Right renal pelvis (tissue), 4 donors: ENCODE measurements around the gene EPHA8. TPM values are rescaled to one million over a fixed set of nuclear protein-coding genes. Genes with fewer than 3 reads are reported as not detected.
A peak's percentile ranks its signal among the peaks of the same experiment; 100 is the strongest.

Experiments used
- DNase-seq, 4 donors: peaks; one replicate each; pipeline ENCODE4 v3.0.0-alpha.2; 2013; ENCODE audit warnings: low read depth in 4 of 4, low spot score in 3 of 4, missing footprints in 1 of 4
- polyA plus RNA-seq, 4 donors: library from polyadenylated mRNA; unstranded; fragments of 120-200 nt; gene quantifications; one replicate each; pipeline ENCODE4 v1.2.1, GENCODE V29; 2013; ENCODE audit not compliant: insufficient read length in 4 of 4

The EPHA8 gene
- polyA plus RNA-seq, 4 donors = 1.2 to 3.3 (median 1.5) TPM

DNA sequence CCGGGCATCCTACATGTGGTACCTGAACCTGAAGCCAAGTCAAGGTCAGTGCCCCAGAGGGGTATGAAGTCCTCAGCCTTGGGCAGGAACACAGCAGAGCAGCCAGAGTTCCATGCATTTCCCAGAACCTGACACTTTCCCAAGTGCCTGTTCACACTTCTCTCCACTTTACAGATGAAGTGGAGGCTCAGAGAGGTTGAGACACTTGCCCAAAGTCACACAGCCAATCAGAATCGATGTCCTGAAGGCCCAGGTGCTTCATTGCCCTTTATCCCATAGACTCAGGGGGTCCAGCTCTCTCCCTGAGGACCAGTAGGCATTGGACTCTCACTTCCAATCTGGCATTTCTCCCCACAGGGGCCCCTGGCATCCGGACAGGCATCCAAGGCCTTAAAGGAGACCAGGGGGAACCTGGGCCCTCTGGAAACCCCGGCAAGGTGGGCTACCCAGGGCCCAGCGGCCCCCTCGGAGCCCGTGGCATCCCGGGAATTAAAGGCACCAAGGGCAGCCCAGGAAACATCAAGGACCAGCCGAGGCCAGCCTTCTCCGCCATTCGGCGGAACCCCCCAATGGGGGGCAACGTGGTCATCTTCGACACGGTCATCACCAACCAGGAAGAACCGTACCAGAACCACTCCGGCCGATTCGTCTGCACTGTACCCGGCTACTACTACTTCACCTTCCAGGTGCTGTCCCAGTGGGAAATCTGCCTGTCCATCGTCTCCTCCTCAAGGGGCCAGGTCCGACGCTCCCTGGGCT, 75.4 kb downstream of the EPHA8 start:
- no peak for DNase-seq

DNA sequence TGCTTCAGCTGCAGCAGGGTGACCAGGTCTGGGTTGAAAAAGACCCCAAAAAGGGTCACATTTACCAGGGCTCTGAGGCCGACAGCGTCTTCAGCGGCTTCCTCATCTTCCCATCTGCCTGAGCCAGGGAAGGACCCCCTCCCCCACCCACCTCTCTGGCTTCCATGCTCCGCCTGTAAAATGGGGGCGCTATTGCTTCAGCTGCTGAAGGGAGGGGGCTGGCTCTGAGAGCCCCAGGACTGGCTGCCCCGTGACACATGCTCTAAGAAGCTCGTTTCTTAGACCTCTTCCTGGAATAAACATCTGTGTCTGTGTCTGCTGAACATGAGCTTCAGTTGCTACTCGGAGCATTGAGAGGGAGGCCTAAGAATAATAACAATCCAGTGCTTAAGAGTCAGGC, 76.0 kb downstream of the EPHA8 start:
- DNase-seq = no peak

DNA sequence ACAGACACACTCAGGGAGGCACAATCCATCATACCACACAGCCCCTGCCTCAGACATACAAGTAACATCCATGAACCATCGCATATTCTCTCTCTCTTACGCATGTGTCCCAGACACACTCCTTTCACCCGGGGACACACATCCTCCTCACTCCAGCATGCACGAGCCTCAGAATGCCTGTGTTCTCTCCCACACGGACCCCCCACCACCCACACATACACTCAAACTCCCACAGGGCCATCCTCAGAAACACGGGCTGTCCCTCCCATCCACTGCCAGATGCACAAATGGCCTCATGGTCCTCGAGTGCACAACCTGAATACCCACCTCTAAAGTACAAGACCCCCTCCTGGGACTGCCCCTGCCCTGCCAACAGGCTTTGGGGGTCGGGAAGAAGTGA, 78.0 kb downstream of the EPHA8 start:
- DNase-seq = no peak

DNA sequence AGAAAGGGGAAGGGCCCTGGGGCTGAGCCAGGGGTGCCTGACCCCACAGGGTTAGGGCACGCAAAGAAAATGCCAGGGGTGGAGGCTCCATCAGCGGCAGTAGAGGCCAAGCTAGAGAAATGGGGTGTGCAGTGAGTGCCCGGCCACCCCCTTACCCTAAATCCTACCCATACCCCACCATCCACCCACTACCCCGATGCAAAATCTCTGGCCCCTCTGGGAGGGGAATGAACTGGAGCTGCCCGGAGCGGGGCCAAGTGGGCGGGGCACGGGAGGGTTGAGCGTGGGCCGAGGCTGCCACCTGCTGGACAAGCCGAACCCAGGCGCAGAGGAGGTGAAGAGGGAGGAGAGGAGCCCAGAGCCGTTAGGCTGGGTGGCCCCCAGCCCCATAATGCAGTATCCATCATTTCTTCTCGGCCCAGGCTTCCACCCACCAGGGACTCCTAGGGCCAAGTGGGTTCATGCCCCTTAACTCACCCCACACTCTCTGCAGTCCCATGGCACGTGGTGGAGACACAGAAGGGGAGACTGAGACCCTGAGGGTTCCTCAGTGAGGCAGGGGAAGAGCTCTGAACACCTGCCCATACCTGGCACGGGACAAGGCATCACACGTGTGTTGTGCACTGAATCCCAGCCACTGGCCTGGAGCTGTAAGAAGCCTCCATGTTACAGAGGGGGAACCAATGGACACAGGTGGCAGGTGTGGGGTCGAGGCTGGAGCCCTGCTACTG, 78.8 kb downstream of the EPHA8 start:
- peak in 3 of 4 donors; percentile 28 to 59 (median 33) for DNase-seq

DNA sequence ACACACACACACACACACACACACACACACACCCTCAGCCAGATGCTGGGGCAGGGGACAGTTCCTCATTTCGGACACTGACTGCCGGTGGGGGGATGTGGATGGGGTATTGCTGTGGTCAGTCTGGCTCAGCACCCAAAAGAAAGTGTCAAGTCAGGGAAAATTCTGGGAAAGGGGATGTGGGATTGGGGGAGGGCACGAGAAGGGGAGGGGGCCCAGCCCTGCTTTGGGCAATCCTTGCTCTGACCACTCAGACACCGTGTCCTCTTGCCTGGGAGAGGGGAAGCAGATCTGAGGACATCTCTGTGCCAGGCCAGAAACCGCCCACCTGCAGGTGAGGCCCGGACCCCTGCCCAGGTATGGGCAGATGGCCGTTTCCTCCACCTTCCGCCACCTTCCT, 80.1 kb downstream of the EPHA8 start, which contains the start of gene C1QC:
Gene C1QC, plus strand, starts transcription at position 253 of the 400 bp plus-strand sequence. CDS start 391 bp downstream, outside the sequence.
- no peak for DNase-seq

DNA sequence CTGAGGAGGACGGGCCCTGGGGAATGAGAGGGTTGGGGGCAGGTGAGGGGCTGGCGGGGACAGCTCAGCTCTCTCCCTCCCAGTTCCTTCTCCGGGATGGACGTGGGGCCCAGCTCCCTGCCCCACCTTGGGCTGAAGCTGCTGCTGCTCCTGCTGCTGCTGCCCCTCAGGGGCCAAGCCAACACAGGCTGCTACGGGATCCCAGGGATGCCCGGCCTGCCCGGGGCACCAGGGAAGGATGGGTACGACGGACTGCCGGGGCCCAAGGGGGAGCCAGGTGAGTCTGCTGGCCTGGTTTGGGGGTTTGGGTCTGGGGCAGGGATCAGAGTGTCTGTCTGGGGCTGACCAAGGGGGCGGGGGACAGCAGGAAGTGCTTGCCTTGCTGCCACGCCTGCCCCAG, 80.6 kb downstream of the EPHA8 start:
- no peak for DNase-seq

DNA sequence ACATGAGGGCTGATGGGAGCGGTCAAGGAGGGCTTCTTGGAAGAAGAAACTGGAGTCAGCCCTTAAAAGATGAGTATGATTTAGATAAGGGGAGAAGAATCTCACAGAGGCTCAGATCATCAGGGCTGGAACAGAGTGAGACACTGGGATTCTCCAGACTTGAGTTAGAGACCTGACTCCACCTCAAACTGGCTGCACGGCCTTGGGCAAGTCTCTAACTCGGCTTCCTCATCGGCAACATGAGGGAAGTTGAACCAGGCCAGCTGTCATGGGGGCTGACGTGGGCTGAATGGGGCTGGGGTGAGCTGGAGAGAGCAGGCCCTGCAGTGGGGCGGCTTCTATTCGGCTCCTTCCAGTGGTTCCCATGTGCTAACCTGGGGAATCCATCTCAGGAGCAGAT, 82.6 kb downstream of the EPHA8 start:
- no peak for DNase-seq

DNA sequence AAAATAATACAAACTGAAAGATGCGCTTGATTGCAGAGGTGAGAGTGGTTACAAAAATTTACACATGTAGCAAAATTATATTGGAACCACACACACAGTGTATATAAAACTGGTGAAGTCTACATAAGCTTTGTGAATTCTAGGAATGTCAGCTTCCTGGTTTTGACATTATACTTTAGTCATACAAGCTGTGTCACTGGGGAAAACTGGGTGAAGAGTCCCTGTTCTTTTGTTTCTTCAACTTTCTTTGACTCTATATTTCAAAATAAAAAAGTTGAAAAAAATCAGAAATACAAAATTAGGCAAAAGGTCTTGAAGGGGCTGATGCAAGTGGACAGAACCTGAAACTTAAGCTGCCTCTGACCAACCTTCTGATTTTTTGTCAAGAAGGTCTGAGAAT, 83.1 kb downstream of the EPHA8 start:
- DNase-seq = no peak

DNA sequence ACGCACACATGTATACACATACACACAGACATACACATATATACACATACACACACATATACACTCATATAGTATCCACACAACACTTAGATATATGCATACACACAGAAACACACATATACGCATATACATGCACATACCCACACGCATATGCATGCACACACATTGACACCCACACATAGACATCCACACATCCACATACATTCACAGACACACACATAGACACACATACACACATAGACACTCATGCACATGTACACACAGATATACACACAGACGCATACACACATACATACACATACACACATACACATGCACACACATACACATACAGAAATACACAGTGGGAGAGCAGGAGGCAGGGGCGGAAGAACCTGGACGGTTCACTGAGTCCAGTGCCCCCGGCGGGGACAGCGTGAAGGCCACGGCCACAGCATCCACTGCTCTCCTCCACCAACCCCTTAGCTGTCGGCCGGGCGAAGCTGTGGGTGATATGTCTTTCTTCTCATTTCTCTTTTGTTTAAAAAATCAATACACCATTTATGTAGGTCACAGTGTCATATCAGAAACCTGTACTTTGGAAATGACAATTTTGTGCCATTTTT, 86.9 kb downstream of the EPHA8 start:
- no peak for DNase-seq

DNA sequence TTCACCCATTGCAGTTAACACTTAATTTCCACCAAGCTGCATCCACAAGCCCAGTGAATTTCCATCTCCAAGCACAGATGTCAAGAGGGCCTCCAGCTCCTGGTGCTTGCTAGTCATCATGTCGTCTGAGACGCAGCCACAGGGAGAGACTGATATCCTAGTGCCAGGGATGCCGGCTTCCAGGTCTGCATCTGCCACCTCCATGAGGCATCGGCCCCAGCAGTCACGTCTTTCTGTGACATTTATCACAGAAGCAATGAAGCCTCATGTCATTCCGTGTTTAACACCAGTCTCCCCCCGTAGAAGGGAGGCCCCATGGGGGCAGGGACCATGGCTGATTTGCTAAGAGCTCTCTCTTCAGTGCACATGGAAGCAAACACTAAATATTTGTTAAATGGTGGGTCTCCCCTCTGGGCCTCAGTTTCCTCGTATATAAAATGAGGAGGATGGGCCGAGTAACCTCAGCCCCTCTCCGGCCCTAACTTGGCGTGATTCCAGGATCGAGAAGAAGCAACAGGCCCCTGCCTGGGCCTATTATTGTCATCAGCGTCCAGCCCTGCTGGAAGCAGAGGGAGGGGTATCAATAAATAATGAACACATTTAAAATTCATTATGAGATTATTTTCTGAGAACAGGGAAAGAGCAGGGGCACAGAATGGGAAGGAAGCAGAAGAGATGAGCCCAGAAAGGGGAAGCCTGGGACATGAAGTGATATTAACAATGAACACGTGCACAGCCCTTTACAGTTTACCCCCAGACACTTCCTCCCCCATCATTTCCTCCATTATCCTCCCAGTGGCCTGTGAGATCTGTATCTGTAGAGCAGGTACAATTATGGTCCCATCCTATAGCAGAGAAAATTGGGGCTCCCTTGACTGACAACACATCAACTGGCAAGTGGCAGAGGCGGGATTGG, 88.9 kb downstream of the EPHA8 start:
- no peak for DNase-seq

DNA sequence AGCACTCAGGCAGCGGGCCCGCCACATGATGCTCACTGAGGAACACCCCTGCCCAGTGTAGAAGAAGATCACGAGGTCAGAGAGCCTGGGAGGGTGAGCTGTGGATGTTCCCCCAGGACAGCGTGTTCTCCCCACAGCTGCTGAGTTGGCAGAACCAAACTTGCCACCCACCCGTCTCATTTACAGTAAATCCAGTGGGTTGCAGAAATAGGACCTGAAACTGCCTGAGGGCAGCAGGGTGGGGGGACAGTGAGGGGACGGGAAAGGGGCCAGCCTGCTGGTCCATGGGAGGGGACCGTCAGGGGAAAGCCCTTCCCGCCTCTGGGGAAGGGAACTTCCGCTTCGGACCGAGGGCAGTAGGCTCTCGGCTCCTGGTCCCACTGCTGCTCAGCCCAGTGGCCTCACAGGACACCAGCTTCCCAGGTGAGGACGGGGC, 89.6 kb downstream of the EPHA8 start, which contains the start of gene C1QB:
Gene C1QB, plus strand, starts transcription at position 356 of the 436 bp plus-strand sequence. CDS start 6,227 bp downstream, outside the sequence.
- DNase-seq = no peak

Other genes with a start within 250 kb of the EPHA8 start
- 10 to 100 TPM; 17.2 to 21.5 (median 20.4) TPM for gene ZBTB40, start 111.6 kb upstream of the EPHA8 start, polyA plus RNA-seq
- 10 to 100 TPM; 12.6 to 16.1 (median 13.7) TPM for gene C1QA, start 73.1 kb downstream of the EPHA8 start, polyA plus RNA-seq
- 10 to 100 TPM; 10.5 to 15.6 (median 13.6) TPM for gene C1QC, start 80.1 kb downstream of the EPHA8 start, polyA plus RNA-seq
- 10 to 100 TPM in 1 of 4 donors, 1 to 10 TPM in 3; 6.9 to 10.9 (median 9.1) TPM for gene C1QB, start 89.7 kb downstream of the EPHA8 start, polyA plus RNA-seq
- gene EPHB2, start 147.3 kb downstream of the EPHA8 start, polyA plus RNA-seq = 10 to 100 TPM; 10.8 to 15.9 (median 12.5) TPM